OCI-LY7 (cell line): Measurements from ENCODE around the gene ZFAND4. TPM values are rescaled to one million over a fixed set of nuclear protein-coding genes. Genes with fewer than 3 reads are reported as not detected.

Experiments used
- BruUV-seq: library from RNA; stranded (reverse); fragments of 400-500 nt; replicated peaks from 2 replicates; lab custom pipeline; 2021; lab: Mats Ljungman, UMichigan
- CTCF ChIA-PET: fragments of 300-600 bp; sonication (Branson Sonifier 250); formaldehyde crosslinking; loops from one replicate; lab custom pipeline; 2022; ENCODE audit warnings: antibody characterized with exemption; ENCODE audit not compliant: unreplicated experiment; lab: Charles Lee
- POLR2A ChIA-PET: fragments of 300-600 bp; sonication (Branson Sonifier 250); formaldehyde crosslinking; loops from one replicate; lab custom pipeline; 2022; ENCODE audit warnings: antibody characterized with exemption; lab: Charles Lee
- DNase-seq: peaks from one replicate; pipeline ENCODE4 v3.0.0-alpha.2; 2015; ENCODE audit warnings: low spot score
- H2AFZ ChIP-seq: fragments of 200-600 bp; sonication (generic), shearing (Covaris generic); 2 replicates; pipeline ENCODE4 v1.6.1; 2014; ENCODE audit warnings: mild to moderate bottlenecking, antibody characterized with exemption, low read length, moderate library complexity
- H3K27ac ChIP-seq: fragments of 200-600 bp; sonication (generic); 2 replicates; pipeline ENCODE4 v1.5.1; 2014; ENCODE audit warnings: mixed run types, low read depth, mild to moderate bottlenecking, moderate library complexity, low read length, inconsistent platforms; ENCODE audit not compliant: poor library complexity, severe bottlenecking
- H3K36me3 ChIP-seq: fragments of 200-600 bp; sonication (generic); 2 replicates; pipeline ENCODE4 v1.6.1; 2014; ENCODE audit warnings: mild to moderate bottlenecking, antibody characterized with exemption, low read length, moderate library complexity, mixed read lengths; ENCODE audit not compliant: insufficient read depth
- H3K4me1 ChIP-seq: fragments of 200-600 bp; sonication (generic); 2 replicates; pipeline ENCODE4 v1.5.1; 2014; ENCODE audit warnings: mild to moderate bottlenecking, low read length; ENCODE audit not compliant: insufficient read depth, poor library complexity, severe bottlenecking
- H3K4me2 ChIP-seq: fragments of 200-600 bp; sonication (generic); 2 replicates; pipeline ENCODE4 v1.6.1; 2014; ENCODE audit warnings: mild to moderate bottlenecking, low read length
- H3K4me3 ChIP-seq: fragments of 200-600 bp; sonication (generic); 2 replicates; pipeline ENCODE4 v1.5.1; 2014; ENCODE audit warnings: mild to moderate bottlenecking, low read depth, low read length; ENCODE audit not compliant: poor library complexity, severe bottlenecking
- H3K79me2 ChIP-seq: fragments of 200-600 bp; sonication (generic); 2 replicates; pipeline ENCODE4 v1.6.1; 2016; ENCODE audit warnings: low read depth, mild to moderate bottlenecking, low read length, moderate library complexity, mixed read lengths; ENCODE audit not compliant: insufficient read depth
- H3K9me2 ChIP-seq: fragments of 200-600 bp; sonication (generic); 2 replicates; pipeline ENCODE4 v1.6.1; 2016; ENCODE audit warnings: mild to moderate bottlenecking, low read length, mixed read lengths; ENCODE audit not compliant: insufficient read depth
- H3K9me3 ChIP-seq: fragments of 200-600 bp; sonication (generic); 2 replicates; pipeline ENCODE4 v1.6.1; 2014; ENCODE audit warnings: mild to moderate bottlenecking, mixed run types, low read length, mixed read lengths
- H4K20me1 ChIP-seq: fragments of 200-600 bp; sonication (generic); 2 replicates; pipeline ENCODE4 v1.6.1; 2014; ENCODE audit warnings: mild to moderate bottlenecking, antibody characterized with exemption, low read length, moderate library complexity, mixed read lengths; ENCODE audit not compliant: insufficient read depth
- EZH2phosphoT487 ChIP-seq: fragments of 200-600 bp; sonication (generic); IDR thresholded peaks from 2 replicates; pipeline ENCODE4 v1.6.1; 2018; ENCODE audit warnings: low read depth, borderline replicate concordance, mild to moderate bottlenecking, mixed run types, antibody characterized with exemption, low read length, moderate library complexity, mixed read lengths
- intact Hi-C: fragments of 100-400 bp; cut with micrococcal nuclease; formaldehyde crosslinking; loops from one replicate; pipeline ENCODE4 v1.10.0; 2022; ENCODE audit not compliant: unreplicated experiment
- total RNA-seq, 2 experiments: library from RNA; depleted of rRNA in 1 of 2; stranded (reverse); fragments of >200 nt in 1 of 2; shearing (Covaris generic) in 1 of 2; gene quantifications; 2 replicates each; pipeline ENCODE4 v1.2.3, GENCODE V29; 2014 to 2022
- TF ChIP-seq, protein P1 (sequence below): fragments of 200-600 bp; sonication (generic); conservative IDR thresholded peaks from 2 replicates; pipeline ENCODE4 v1.5.1; 2014; ENCODE audit warnings: mild to moderate bottlenecking, antibody characterized with exemption, low read length, moderate library complexity, mixed read lengths

Gene ZFAND4
- total RNA-seq, 2 experiments from 2014 or later = 18.6 to 35.8 TPM

DNA sequence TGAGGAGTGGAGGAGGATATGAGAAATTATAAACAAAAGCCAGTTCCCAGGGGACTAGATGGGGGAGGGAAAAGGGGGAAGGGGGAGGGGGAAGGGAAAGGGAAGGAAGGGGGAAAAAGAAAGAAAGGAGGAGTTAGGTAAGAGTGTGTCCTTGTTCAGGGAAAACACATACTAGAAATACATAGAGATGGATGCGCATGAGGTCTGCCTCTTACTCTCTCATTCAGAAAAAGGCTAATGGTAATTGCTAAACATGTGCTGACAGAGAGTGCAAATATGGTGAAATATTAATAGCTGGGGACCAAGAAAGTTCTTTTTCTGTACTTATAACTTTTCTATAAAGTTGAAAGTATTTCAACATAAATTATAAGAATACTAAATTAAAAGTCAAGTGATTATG is 64.5 kb downstream of the ZFAND4 start:
- peaks cover 4% of the 10 kb centered on the region; the same call in 1 of the 2 replicates for H3K36me3 ChIP-seq
- no peak overlapping the region for H3K4me2 ChIP-seq
- intact Hi-C loops = no loop called here
- BruUV-seq = no TSS peak
- ChIA-PET CTCF (no interaction called here), POLR2A (no interaction called here)
- H3K9me3 ChIP-seq = no peaks in the 10 kb centered on the region
- no peaks in the 10 kb centered on the region for H3K4me1 ChIP-seq
- H3K27ac ChIP-seq = no peak overlapping the region
- H3K4me3 ChIP-seq = no peak overlapping the region
- no peaks in the 10 kb centered on the region for H4K20me1 ChIP-seq
- H3K79me2 ChIP-seq = no peaks in the 10 kb centered on the region
- no peaks in the 10 kb centered on the region for H3K9me2 ChIP-seq
- TF ChIP-seq EZH2phosphoT487 = no peak
- TF ChIP-seq, protein P1, sequence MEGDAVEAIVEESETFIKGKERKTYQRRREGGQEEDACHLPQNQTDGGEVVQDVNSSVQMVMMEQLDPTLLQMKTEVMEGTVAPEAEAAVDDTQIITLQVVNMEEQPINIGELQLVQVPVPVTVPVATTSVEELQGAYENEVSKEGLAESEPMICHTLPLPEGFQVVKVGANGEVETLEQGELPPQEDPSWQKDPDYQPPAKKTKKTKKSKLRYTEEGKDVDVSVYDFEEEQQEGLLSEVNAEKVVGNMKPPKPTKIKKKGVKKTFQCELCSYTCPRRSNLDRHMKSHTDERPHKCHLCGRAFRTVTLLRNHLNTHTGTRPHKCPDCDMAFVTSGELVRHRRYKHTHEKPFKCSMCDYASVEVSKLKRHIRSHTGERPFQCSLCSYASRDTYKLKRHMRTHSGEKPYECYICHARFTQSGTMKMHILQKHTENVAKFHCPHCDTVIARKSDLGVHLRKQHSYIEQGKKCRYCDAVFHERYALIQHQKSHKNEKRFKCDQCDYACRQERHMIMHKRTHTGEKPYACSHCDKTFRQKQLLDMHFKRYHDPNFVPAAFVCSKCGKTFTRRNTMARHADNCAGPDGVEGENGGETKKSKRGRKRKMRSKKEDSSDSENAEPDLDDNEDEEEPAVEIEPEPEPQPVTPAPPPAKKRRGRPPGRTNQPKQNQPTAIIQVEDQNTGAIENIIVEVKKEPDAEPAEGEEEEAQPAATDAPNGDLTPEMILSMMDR = no peak
- no peak for DNase-seq
- no peak overlapping the region for H2AFZ ChIP-seq

DNA sequence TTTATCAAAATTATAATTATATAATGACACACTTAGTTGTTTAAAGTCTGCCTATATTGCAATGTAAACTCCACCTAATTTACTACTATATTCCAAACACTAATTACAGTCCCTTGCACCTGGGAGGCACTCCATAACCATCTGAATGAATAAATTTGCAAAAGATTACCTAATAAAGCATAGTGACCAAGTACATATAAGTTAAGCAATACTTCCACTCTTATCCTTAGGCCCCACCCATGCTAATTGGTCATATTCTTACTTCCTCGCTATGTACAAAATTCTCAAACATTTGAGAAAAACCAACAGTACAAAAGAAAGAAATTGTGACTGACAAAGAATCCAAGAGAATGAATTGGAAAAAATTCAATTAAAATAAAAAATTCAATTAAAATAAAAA is 65.3 kb downstream of the ZFAND4 start:
- Histone ChIP-seq H2AFZ (no peak overlapping the region), H3K4me3 (no peak overlapping the region), H3K27ac (no peak overlapping the region), H3K79me2 (no peaks in the 10 kb centered on the region), H3K9me3 (no peaks in the 10 kb centered on the region), H3K36me3 (peaks cover 4% of the 10 kb centered on the region; the same call in 1 of the 2 replicates), H3K4me2 (no peak overlapping the region), H4K20me1 (no peaks in the 10 kb centered on the region), H3K4me1 (no peaks in the 10 kb centered on the region), H3K9me2 (no peaks in the 10 kb centered on the region)
- DNase-seq = no peak
- TF ChIP-seq, protein P1 = no peak
- no peak for TF ChIP-seq EZH2phosphoT487
- intact Hi-C loops = no loop called here
- no TSS peak for BruUV-seq
- ChIA-PET POLR2A (no interaction called here), CTCF (no interaction called here)

DNA sequence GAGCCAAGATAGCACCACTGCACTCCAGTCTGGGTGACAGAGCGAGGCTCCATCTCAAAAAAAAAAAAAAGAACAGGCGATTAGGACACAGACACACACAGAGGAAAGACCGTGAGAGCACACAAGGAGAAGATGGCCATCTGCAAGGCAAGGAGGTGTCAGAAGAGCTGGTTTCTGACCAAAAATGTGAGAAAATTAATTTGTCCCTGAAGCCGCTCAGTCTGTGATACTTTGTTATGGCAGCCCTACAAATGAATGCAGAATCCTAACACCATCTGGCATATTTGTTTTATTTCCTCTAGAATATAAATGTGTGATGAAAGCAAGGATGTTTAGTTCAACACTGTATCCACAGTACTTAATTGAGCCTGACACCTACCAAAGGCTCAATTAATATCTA is 69.7 kb downstream of the ZFAND4 start:
- no TSS peak for BruUV-seq
- no peaks in the 10 kb centered on the region for H3K79me2 ChIP-seq
- POLR2A ChIA-PET = no interaction called here
- H2AFZ ChIP-seq = no peak overlapping the region
- no peaks in the 10 kb centered on the region for H3K4me1 ChIP-seq
- DNase-seq = no peak
- no peak overlapping the region for H3K4me2 ChIP-seq
- intact Hi-C loops = no loop called here
- no peaks in the 10 kb centered on the region for H3K9me2 ChIP-seq
- CTCF ChIA-PET = no interaction called here
- H3K9me3 ChIP-seq = no peaks in the 10 kb centered on the region
- H3K4me3 ChIP-seq = no peak overlapping the region
- TF ChIP-seq EZH2phosphoT487 = no peak
- TF ChIP-seq, protein P1 = no peak
- H4K20me1 ChIP-seq = no peaks in the 10 kb centered on the region
- no peak overlapping the region for H3K27ac ChIP-seq
- H3K36me3 ChIP-seq = no peaks in the 10 kb centered on the region
